ENCODE measurements around the gene SPDYE11.
"Not testable (repeated sequence)": the region's sequence is repeated elsewhere in the genome, so short reads cannot be mapped to it uniquely, and the experiment has no call there.

GRCh38 chr7:72997887-72998468 is 59.7 kb downstream of the SPDYE11 start:
- TF ChIP-seq CTCF, POLR2AphosphoS5, POLR2A (IDR thresholded peaks at IDR 0.05): not testable (repeated sequence)
